Skin epidermis (tissue), 12 donors: ENCODE data around the gene PLXDC2.

Experiments used
- H3K27ac ChIP-seq, 21 experiments: fragments of 200-600 bp; sonication (generic) in 11 of 21; one replicate each; pipeline ENCODE4 v1.5.0; 2020; ENCODE audit warnings: mild to moderate bottlenecking in 3 of 21, inconsistent platforms in 2 of 21, moderate library complexity in 2 of 21
- H3K4me3 ChIP-seq, 7 experiments: fragments of 200-600 bp; sonication (generic) in 2 of 7; one replicate each; pipeline ENCODE4 v1.5.0; 2020; ENCODE audit warnings: inconsistent platforms in 2 of 7, mild to moderate bottlenecking in 2 of 7, moderate library complexity in 1 of 7

The PLXDC2 gene

GRCh38 chr10:20085115-20085514 is 268.9 kb downstream of the PLXDC2 start:
- no peak overlapping the region for H3K27ac ChIP-seq
- no peak overlapping the region for H3K4me3 ChIP-seq

DNA sequence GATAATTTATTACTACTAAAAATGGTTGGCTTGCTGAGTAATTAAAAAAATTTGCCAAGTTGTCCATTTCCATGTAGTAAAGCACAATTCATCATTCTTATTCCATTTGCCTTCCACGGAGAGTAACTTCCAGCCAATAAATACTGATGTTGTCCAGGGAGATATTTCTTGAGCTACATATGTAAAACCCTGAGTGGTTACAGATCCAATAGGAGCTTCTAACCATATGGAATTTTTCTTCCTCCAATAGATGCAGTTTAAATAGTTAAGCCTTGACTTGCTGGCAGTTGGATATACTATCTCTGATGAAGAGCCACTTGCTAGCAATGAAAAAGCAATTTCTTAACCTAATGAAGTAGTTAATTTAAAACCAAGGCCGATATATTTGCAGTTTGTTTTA is 271.1 kb downstream of the PLXDC2 start:
- Histone ChIP-seq H3K27ac (no peak overlapping the region), H3K4me3 (no peak overlapping the region)

GRCh38 chr10:20088061-20088701 is 271.9 kb downstream of the PLXDC2 start:
- Histone ChIP-seq H3K27ac (peak overlapping the region in 3 of 21 experiments; percentile 12 to 33 (median 26)), H3K4me3 (no peak overlapping the region)

DNA sequence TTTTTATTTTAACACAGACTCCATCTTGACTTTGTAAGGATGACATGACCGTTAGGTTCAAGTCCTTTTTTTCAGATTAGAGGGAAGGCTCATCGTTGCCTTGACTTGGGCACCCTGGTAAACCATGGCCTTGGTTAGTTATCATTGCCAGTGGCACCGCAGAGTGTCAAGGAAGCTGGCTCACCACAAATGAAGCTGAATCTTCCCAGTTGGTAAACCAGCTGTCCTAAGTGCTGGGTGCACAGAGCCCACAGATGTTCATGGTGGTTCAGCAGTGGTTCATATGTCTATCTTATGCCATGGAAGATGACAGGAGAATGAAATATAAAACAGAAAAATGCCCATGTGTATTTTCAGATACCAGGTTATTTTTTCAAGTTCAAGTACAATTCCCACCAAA is 273.6 kb downstream of the PLXDC2 start:
- H3K4me3 ChIP-seq = no peak overlapping the region
- H3K27ac ChIP-seq = peak overlapping the region in 1 of 21 experiments; percentile 30

DNA sequence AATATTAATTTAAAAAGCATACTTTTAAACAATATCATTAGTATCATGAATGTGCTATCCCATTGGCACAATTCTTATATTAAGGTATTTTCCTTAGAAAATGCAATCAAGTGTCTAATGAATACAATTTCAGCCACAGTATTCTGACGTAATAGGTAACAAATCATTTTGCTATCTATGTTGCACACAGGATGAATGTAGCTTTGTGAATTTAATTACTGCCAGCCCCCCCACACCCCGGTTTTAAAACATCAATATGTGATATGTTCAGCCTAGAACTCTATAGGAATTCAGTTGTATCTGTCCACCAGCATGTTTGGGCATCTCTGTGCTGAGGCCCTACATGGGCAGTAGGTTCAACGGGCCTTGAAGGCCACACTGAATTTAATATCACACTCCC is 274.6 kb downstream of the PLXDC2 start:
- Histone ChIP-seq H3K4me3 (no peak overlapping the region), H3K27ac (no peak overlapping the region)

GRCh38 chr10:20091698-20092097 is 275.5 kb downstream of the PLXDC2 start:
- H3K27ac ChIP-seq = no peak overlapping the region

DNA sequence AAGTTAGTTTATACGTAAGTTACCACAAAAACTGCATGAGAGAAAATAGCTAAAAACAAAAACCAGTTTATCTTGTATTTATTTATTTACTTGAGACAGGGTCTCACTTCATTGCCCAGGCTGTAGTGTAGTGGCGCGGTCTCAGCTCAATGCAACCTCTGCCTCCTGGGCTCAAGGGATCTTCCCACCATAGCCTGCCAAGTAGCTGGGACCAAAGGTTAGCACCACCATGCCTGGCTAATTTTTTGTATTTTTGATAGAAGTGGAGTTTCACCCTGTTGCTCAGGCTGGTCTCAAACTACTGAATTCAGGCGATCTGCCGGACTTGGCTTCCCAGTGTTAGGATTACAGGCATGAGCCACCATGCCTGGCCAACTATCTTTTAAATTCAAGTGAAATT is 277.4 kb downstream of the PLXDC2 start:
- H3K27ac ChIP-seq = no peak overlapping the region
- no peak overlapping the region for H3K4me3 ChIP-seq

More at GRCh38 chr10:20091698-20092097, 275.5 kb downstream of the PLXDC2 start:
- no peak overlapping the region for H3K4me3 ChIP-seq

- H3K4me3 ChIP-seq = no peak overlapping the region
- no peak overlapping the region for H3K27ac ChIP-seq
Observed at GRCh38 chr10:20094226-20094976, 278.2 kb downstream of the PLXDC2 start.

- Histone ChIP-seq H3K27ac (peak overlapping the region in 6 of 21 experiments; percentile 7 to 78 (median 34)), H3K4me3 (no peak overlapping the region)
Observed at GRCh38 chr10:20100171-20100570, 283.9 kb downstream of the PLXDC2 start.

GRCh38 chr10:20105236-20105635 is 289.0 kb downstream of the PLXDC2 start:
- peak overlapping the region in 1 of 21 experiments; percentile 9 for H3K27ac ChIP-seq
- H3K4me3 ChIP-seq = no peak overlapping the region

DNA sequence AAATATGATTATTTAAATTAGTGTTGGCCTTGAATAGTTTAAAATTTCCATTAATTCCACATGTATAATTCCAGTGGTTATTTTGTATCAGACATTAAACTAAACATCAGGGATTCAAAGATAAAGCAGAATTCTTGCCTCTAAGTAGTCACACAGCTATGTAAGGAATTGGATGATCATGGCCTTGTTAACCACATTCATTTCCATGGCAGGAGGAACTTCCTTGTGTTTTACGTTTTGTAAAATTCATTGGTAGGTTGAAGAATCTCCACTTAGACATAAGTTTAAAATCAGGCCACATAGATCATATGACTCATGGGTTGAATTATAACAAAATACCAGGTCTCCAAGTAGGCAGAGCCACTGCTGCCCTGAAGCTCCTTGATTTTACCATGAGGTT is 289.7 kb downstream of the PLXDC2 start:
- Histone ChIP-seq H3K4me3 (no peak overlapping the region), H3K27ac (no peak overlapping the region)

GRCh38 chr10:20108021-20108420 is 291.8 kb downstream of the PLXDC2 start:
- H3K4me3 ChIP-seq = no peak overlapping the region
- H3K27ac ChIP-seq = no peak overlapping the region

DNA sequence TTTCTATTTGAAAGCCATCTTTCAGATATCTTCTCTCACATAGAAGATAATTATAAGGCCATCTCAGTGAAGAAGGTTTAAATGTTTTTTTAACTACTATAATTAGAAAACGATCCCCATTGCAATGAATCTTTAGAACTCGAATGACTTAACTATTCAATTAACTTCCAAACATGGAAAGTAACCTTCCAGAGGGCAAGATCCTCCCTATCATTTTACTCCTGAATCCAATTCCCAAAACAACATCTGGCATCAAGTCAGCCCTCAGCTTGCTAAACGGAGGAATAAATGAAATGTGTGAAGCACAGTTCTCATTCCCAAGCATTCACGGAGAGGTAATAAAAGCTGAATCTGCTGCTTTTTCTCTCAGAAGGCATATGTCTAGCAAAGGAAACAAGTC is 293.4 kb downstream of the PLXDC2 start:
- no peak overlapping the region for H3K27ac ChIP-seq
- no peak overlapping the region for H3K4me3 ChIP-seq

DNA sequence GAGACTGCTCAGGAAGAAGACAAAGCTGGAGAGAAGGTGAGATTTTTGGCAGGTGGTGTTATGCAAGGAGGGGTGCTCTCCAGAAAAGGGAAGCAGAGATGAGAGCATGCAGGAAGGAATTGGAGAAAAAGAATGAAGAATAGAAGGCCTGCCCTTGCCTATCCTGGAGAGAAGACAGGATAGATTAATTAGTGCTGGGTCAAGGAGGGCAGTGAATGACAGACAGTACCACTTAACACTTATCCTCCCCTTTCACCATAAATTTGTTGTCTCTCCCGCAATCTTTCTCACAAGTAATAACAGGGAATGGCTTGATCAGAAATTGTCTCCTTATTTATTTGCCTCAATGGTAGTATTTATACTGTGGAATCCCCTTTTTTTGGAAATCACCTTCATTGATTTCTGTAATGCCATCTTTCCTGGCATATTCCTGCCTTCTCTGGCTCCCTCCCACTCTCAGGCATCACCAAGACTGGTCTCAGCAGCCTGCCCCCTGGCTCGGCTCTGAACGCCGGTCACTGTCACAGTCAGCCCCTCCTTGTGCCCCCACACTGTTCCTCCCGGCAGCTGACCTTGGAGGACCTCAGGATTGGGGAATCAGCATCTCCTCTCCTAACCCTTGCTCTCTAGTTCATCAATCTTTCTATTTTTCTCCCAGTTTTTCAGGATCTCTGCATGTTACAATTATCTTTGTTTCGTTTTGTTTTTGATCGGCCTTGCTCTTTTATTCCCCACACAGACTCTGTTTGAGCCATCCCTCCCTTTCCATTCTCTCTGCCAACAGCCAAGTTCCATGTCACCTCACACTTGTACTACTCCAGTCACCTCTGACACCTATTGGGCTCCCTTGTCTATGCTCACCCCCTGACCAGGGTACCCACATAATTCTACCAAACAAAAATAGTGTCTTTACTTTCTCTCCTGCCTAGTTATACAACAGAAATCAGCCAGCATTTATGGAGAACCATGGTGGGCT is 294.2 kb downstream of the PLXDC2 start:
- Histone ChIP-seq H3K27ac (no peak overlapping the region), H3K4me3 (no peak overlapping the region)

GRCh38 chr10:20114179-20114578 is 297.9 kb downstream of the PLXDC2 start:
- H3K4me3 ChIP-seq = no peak overlapping the region
- H3K27ac ChIP-seq = no peak overlapping the region

GRCh38 chr10:20115894-20116293 is 299.7 kb downstream of the PLXDC2 start:
- Histone ChIP-seq H3K27ac (no peak overlapping the region), H3K4me3 (no peak overlapping the region)

- Histone ChIP-seq H3K4me3 (no peak overlapping the region), H3K27ac (no peak overlapping the region)
Observed at GRCh38 chr10:20117471-20117870, 301.2 kb downstream of the PLXDC2 start.

GRCh38 chr10:20118119-20118518 is 301.9 kb downstream of the PLXDC2 start:
- H3K27ac ChIP-seq = no peak overlapping the region
- H3K4me3 ChIP-seq = no peak overlapping the region

- no peak overlapping the region for H3K4me3 ChIP-seq
- no peak overlapping the region for H3K27ac ChIP-seq
Observed at GRCh38 chr10:20128811-20129210, 312.6 kb downstream of the PLXDC2 start.

DNA sequence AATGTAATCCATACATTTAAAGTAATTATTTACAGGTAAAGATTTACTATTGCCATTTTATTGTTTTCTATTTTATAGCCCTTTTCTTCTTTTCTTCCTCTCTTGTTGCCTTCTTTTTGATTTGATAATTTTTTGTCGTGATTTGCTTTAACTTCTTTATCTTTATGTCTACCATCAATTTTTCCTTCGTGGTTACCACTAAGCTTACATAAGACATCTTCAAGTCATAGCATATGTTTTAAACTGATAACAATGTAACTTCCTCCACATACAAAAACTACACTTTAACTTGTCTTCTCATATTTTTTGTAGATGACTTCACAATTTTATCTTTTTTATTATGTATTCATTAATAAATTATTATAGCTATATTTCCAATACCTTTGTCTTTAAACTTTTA is 316.6 kb downstream of the PLXDC2 start:
- Histone ChIP-seq H3K4me3 (no peak overlapping the region), H3K27ac (no peak overlapping the region)
